DND-41 (cell line): ENCODE measurements around the gene LAMB3.

Experiments used
- ATAC-seq: fragments of 200-7000 bp; cut with Tn5 transposase; 3 replicates; pipeline ENCODE4 v1.9.1; 2021; ENCODE audit warnings: low read depth; ENCODE audit not compliant: insufficient read depth
- DNase-seq: peaks from one replicate; pipeline ENCODE4 v3.0.0-alpha.2; 2020
- H2AFZ ChIP-seq: 2 replicates; pipeline ENCODE4 v1.6.0; 2012; ENCODE audit warnings: low read depth, low read length
- H3K27ac ChIP-seq: 2 replicates; pipeline ENCODE4 v1.5.1; 2012; ENCODE audit warnings: low read length, inconsistent platforms
- H3K27me3 ChIP-seq: fragments of 200-600 bp; sonication (generic); 2 replicates; pipeline ENCODE4 v1.6.0; 2012; ENCODE audit warnings: low read length, mild to moderate bottlenecking, inconsistent platforms; ENCODE audit not compliant: insufficient read depth, poor library complexity
- H3K36me3 ChIP-seq: 2 replicates; pipeline ENCODE4 v1.5.1; 2012; ENCODE audit warnings: low read length, inconsistent platforms; ENCODE audit not compliant: insufficient read depth
- H3K4me1 ChIP-seq: 2 replicates; pipeline ENCODE4 v1.5.1; 2012; ENCODE audit warnings: mild to moderate bottlenecking, low read length; ENCODE audit not compliant: insufficient read depth
- H3K4me2 ChIP-seq: 2 replicates; pipeline ENCODE4 v1.6.0; 2012; ENCODE audit warnings: mild to moderate bottlenecking, moderate library complexity, low read length, inconsistent platforms; ENCODE audit not compliant: insufficient read depth
- H3K4me3 ChIP-seq, 2 experiments: fragments of 200-600 bp in 1 of 2; shearing (Covaris generic) in 1 of 2; 2 replicates each; pipeline ENCODE4 v1.5.1; 2012 to 2016; ENCODE audit warnings: inconsistent platforms in 2 of 2, low read length in 2 of 2, mild to moderate bottlenecking in 2 of 2, low read depth in 1 of 2, moderate library complexity in 1 of 2
- H3K79me2 ChIP-seq: 2 replicates; pipeline ENCODE4 v1.6.0; 2012; ENCODE audit warnings: low read length, inconsistent platforms; ENCODE audit not compliant: insufficient read depth
- H3K9ac ChIP-seq: 2 replicates; pipeline ENCODE4 v1.6.0; 2012; ENCODE audit warnings: low read depth, mild to moderate bottlenecking, inconsistent platforms, low read length, moderate library complexity
- H3K9me3 ChIP-seq: 2 replicates; pipeline ENCODE4 v1.5.1; 2012; ENCODE audit warnings: low read length, moderate library complexity, mild to moderate bottlenecking, inconsistent platforms; ENCODE audit not compliant: insufficient read depth, severe bottlenecking
- H4K20me1 ChIP-seq: 2 replicates; pipeline ENCODE4 v1.6.0; 2012; ENCODE audit warnings: low read length; ENCODE audit not compliant: insufficient read depth
- EZH2 ChIP-seq: IDR thresholded peaks from 3 replicates; pipeline ENCODE4 v1.6.1; 2012; ENCODE audit warnings: borderline replicate concordance, low read depth, mild to moderate bottlenecking, moderate library complexity, low read length, inconsistent platforms; ENCODE audit not compliant: severe bottlenecking
- TF ChIP-seq, protein P1 (sequence below): IDR thresholded peaks from 2 replicates; pipeline ENCODE4 v1.5.1; 2012; ENCODE audit warnings: borderline replicate concordance, low read length, moderate library complexity, mild to moderate bottlenecking; ENCODE audit not compliant: poor library complexity, severe bottlenecking; ENCODE audit errors: extremely low read depth

The LAMB3 gene

DNA sequence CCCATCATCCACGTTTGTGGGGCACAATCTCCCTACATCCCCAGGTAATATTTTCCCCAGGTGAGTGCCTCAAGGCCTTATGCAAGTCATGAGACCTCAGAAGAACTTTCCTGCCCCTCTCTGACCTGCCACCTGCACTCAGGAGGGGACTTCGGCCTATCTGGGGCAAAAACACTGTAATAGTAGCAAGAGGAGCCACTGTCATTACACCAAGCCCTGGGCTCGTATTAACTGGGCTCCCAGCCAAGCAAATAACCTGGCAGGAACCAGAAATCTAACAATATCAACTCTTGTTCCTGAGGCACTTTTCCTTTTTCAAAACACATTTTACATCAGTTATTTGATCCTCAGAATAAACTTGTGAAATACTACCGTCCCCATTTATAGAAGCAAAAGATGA, 30.9 kb downstream of the LAMB3 start:
- no peaks in the 10 kb centered on the region for H3K27me3 ChIP-seq
- ATAC-seq: no peak
- H3K9ac ChIP-seq: no peak overlapping the region
- no peak for DNase-seq
- no peak overlapping the region for H3K4me3 ChIP-seq
- no peaks in the 10 kb centered on the region for H3K79me2 ChIP-seq
- H4K20me1 ChIP-seq: no peaks in the 10 kb centered on the region; the same call in 1 of the 2 replicates
- H3K9me3 ChIP-seq: no peaks in the 10 kb centered on the region
- H3K4me2 ChIP-seq: no peak overlapping the region
- H3K27ac ChIP-seq: no peak overlapping the region
- TF ChIP-seq EZH2: no peak
- TF ChIP-seq, protein P1, sequence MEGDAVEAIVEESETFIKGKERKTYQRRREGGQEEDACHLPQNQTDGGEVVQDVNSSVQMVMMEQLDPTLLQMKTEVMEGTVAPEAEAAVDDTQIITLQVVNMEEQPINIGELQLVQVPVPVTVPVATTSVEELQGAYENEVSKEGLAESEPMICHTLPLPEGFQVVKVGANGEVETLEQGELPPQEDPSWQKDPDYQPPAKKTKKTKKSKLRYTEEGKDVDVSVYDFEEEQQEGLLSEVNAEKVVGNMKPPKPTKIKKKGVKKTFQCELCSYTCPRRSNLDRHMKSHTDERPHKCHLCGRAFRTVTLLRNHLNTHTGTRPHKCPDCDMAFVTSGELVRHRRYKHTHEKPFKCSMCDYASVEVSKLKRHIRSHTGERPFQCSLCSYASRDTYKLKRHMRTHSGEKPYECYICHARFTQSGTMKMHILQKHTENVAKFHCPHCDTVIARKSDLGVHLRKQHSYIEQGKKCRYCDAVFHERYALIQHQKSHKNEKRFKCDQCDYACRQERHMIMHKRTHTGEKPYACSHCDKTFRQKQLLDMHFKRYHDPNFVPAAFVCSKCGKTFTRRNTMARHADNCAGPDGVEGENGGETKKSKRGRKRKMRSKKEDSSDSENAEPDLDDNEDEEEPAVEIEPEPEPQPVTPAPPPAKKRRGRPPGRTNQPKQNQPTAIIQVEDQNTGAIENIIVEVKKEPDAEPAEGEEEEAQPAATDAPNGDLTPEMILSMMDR: no peak
- H3K36me3 ChIP-seq: no peaks in the 10 kb centered on the region
- no peak overlapping the region for H2AFZ ChIP-seq
- H3K4me1 ChIP-seq: no peaks in the 10 kb centered on the region

DNA sequence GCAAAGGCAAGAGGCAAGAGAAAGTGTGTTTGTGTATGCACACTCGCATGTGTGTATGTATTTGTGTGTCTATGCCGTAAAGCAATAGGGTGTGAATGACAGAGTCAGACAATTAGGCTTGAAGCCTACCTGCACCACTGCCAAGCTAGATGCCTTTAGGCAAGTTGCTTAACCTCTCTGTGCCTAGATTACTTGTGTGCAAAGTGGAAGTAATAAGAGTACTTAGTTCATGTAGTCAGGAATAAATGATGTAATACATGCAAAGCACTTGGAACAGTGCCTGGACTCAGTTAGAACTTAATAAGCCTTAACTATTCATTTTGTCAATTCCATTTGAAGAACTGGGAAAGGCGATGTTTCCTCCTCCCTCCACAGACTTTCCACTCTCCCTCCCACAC, 31.7 kb downstream of the LAMB3 start:
- Histone ChIP-seq H3K9me3 (no peaks in the 10 kb centered on the region), H3K36me3 (no peaks in the 10 kb centered on the region), H2AFZ (no peak overlapping the region), H4K20me1 (no peaks in the 10 kb centered on the region; the same call in 1 of the 2 replicates), H3K4me1 (no peaks in the 10 kb centered on the region), H3K4me2 (no peak overlapping the region), H3K4me3 (no peak overlapping the region), H3K27ac (no peak overlapping the region), H3K79me2 (no peaks in the 10 kb centered on the region), H3K9ac (no peak overlapping the region), H3K27me3 (no peaks in the 10 kb centered on the region)
- DNase-seq: no peak
- TF ChIP-seq, protein P1: no peak
- TF ChIP-seq EZH2: no peak
- no peak for ATAC-seq

GRCh38 chr1:209619696-209620486, 32.3 kb downstream of the LAMB3 start:
- ATAC-seq (no peak), DNase-seq (no peak)
- Histone ChIP-seq H3K4me3 (no peak overlapping the region), H3K4me2 (no peak overlapping the region), H2AFZ (no peak overlapping the region), H3K27me3 (no peaks in the 10 kb centered on the region), H4K20me1 (no peaks in the 10 kb centered on the region; the same call in 1 of the 2 replicates), H3K79me2 (no peaks in the 10 kb centered on the region), H3K9me3 (no peaks in the 10 kb centered on the region), H3K4me1 (no peaks in the 10 kb centered on the region), H3K9ac (no peak overlapping the region), H3K36me3 (no peaks in the 10 kb centered on the region), H3K27ac (no peak overlapping the region)
- TF ChIP-seq, protein P1: no peak
- no peak for TF ChIP-seq EZH2
